Stimulated activated CD8-positive, alpha-beta memory T cell treated with anti-CD3 and anti-CD28 coated beads, Interleukin-4, amount 100 ng/mL, for 4 hours (primary cell): Measurements from ENCODE around the gene ENPP7.

Experiments used
- DNase-seq, 2 donors: peaks; one replicate each; pipeline ENCODE4 v3.0.0-alpha.2; 2020; ENCODE audit warnings: low read depth in 2 of 2, low spot score in 1 of 2

ENPP7 gene, protein sequence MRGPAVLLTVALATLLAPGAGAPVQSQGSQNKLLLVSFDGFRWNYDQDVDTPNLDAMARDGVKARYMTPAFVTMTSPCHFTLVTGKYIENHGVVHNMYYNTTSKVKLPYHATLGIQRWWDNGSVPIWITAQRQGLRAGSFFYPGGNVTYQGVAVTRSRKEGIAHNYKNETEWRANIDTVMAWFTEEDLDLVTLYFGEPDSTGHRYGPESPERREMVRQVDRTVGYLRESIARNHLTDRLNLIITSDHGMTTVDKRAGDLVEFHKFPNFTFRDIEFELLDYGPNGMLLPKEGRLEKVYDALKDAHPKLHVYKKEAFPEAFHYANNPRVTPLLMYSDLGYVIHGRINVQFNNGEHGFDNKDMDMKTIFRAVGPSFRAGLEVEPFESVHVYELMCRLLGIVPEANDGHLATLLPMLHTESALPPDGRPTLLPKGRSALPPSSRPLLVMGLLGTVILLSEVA

GRCh38 chr17:79730769-79731483, at the start of gene ENPP7:
Gene ENPP7, plus strand, starts transcription at chr17:79730943. Its CDS starts 197 bp downstream, at chr17:79731140.
- no peak for DNase-seq

GRCh38 chr17:79681101-79681621, 49.6 kb upstream of the ENPP7 start:
- no peak for DNase-seq

DNA sequence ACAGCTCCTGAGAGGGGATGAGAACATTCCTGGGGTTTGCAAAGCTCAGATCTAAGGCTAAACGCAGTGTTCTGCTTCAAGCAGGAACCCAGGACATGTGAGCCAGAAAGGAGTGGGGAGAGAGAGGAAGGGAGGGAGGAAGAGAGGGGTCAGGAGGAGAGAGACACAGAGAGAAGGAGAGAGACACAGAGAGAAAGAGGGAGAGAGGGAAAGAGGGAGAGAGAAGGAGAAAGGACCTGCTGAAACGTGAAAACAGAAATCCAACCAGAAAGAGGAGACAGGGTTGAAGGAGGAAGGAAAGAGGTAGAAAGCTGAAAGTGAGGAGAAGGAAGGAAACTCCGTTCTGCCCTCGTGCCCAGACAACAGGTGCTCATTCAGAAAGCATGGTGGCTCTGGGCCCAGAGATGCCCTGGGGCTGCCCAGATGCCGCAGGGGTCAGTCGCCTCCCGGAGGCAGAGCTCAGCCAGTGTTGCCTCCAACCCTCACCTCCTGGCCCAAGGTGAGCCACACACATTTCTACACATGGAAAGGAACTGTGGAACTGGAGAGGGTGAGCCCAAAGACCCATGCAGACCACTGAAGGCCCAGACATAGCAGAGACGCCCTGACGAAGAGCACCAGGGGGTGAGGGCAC, 49.0 kb upstream of the ENPP7 start:
- DNase-seq = no peak

- DNase-seq = no peak
These were observed 47.4 kb upstream of the ENPP7 start for GRCh38 chr17:79683365-79683764.

DNA sequence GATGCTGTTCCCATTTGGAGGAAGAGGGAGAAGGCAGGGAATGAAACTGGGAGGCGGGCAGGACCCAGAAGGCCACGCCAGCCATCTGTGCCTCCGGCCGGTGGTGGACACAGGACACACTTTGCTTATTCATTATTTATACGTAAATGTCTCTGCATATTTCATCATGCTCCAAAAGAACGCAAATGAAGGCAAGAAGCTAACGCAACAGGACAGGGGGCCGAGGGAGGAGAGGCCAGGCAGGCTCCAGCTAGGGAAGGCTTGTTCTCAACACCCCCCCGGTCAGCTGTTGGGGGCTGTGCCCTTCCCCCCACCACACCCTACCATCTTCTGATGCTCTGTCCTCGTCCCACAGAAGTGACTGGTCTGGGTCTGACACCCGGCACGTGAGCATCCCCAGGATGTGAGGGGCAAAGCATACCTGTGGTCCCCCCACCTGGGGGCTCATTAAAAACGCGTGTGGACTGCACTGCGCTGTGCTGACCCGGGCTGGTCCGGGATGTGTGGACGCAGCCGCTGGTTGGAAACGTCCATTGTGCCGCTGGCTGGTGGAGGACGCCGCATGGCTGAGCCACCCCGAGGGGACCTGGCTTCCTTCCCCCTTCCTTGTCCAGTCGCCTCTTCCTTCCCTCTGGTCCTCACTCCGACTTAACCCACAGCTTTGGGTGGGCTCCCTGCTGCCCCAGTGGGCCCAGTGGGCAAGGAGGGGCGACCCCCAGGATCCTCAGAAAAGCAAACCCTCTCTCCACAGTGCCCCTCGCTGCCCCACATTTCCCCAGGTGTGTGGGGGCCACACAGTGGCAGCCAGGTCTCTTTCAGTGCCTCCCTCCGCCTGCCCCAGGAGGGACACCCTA, 46.4 kb upstream of the ENPP7 start:
- no peak for DNase-seq

- no peak for DNase-seq
These were observed 45.6 kb upstream of the ENPP7 start for GRCh38 chr17:79685121-79685520.

GRCh38 chr17:79686476-79686875, 44.3 kb upstream of the ENPP7 start:
- DNase-seq = no peak

GRCh38 chr17:79690466-79690865, 40.3 kb upstream of the ENPP7 start:
- DNase-seq = no peak

- no peak for DNase-seq
These were observed 39.5 kb upstream of the ENPP7 start for GRCh38 chr17:79690988-79691836.

GRCh38 chr17:79691931-79692330, 38.8 kb upstream of the ENPP7 start:
- no peak for DNase-seq

- no peak for DNase-seq
These were observed 37.3 kb upstream of the ENPP7 start for GRCh38 chr17:79693419-79693818.

- DNase-seq = no peak
These were observed 35.4 kb upstream of the ENPP7 start for GRCh38 chr17:79695293-79695790.

DNA sequence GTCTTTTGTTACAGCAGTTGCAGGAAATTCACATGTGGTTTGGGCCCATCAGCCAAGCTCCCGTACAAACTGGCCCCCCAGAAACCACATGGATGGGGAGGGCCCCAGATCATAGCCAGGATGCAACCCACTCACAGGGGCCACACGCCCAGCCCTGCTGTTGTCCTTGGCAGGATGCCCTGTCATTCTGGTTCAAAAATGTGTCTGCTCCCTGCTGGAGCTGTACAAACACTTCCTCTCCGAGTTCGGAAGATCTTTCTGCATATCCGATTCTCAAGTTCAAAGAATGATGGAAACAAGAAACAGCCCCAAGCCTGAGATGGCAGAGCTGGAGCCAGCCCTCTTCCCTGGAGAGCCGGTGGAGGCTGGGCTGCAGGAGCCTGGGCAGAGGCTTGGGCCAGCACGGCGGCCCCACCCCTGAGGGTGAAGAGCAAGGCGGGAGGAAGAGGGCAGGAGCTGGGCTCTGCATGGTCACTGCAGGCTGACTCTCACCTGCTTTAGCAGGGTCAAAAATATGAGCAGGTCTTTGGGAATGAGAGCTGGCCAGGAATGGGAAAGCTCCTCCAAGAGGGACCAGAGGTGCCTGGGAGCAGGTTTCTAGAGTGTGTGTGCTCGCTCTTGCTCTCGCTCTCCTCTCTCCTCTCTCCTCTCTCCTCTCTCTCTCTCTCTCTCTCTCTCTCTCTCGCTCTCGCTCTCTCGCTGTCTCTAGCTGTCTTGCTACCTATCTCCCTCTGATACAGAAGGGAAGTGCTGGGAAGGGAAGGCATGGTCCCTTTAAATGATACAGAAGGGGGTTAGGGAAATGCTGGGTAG, 34.7 kb upstream of the ENPP7 start:
- DNase-seq = no peak

- DNase-seq = no peak
These were observed 34.1 kb upstream of the ENPP7 start for GRCh38 chr17:79696610-79696982.

GRCh38 chr17:79698146-79698846, 32.4 kb upstream of the ENPP7 start:
- no peak for DNase-seq

- no peak for DNase-seq
These were observed 31.2 kb upstream of the ENPP7 start for GRCh38 chr17:79699386-79700036.

GRCh38 chr17:79700592-79700991, 30.2 kb upstream of the ENPP7 start:
- no peak for DNase-seq

DNA sequence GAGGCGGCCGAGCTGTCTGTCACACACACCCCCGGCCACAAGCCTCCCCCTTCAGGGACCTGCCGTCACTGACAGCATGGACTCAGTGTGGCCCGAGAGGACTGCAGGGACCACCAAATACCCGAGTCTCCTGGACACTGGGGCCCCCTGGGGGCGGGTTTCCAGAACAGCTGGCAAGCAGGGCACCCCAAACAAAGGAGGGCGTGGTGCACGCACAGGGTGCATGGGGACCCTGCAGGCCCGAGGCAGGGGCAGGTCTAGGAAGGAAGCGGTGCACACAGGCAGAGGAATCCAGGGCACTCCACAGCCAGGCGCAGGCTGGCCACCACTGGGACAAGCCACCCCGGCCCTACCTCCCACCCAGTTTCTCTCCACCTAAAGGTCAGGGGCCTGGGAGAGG, 28.7 kb upstream of the ENPP7 start:
- DNase-seq = no peak
